ENCODE measurements around the gene CALM1.

CALM1 gene

GRCh38 chr14:90450151-90450550 is 53.3 kb downstream of the CALM1 start:
- Histone ChIP-seq H3K36me3 (ENCODE audit: insufficient read depth, insufficient read length, low read length) (no peaks in the 10 kb centered on the region), H3K9ac (ENCODE audit: insufficient read length, low read depth) (no peak overlapping the region), H3K27me3 (ENCODE audit: insufficient read depth, insufficient read length) (no peaks in the 10 kb centered on the region), H3K9me3 (ENCODE audit: insufficient read depth, low read length) (0 out of 2 replicates have a peak, but pooled peaks cover 9% of the 10 kb centered on the region), H3K4me3 (ENCODE audit: insufficient read length, low read depth) (no peak overlapping the region), H3K4me1 (ENCODE audit: insufficient read depth, insufficient read length) (no peaks in the 10 kb centered on the region)
- DNase-seq (ENCODE audit: low read depth, low spot score), result no peak
- TF ChIP-seq YY1 (IDR thresholded peaks at IDR 0.05; ENCODE audit: insufficient read depth, insufficient read length) (no peak), ZNF274 (IDR thresholded peaks at IDR 0.05; ENCODE audit: low read depth, low read length) (no peak), SUZ12 (IDR thresholded peaks at IDR 0.05; ENCODE audit: extremely low read depth, insufficient read depth, insufficient read length) (no peak)

GRCh38 chr14:90450667-90451066 is 53.8 kb downstream of the CALM1 start:
- no peaks in the 10 kb centered on the region for H3K27me3 ChIP-seq (ENCODE audit: insufficient read depth, insufficient read length)
- TF ChIP-seq ZNF274 (IDR thresholded peaks at IDR 0.05; ENCODE audit: low read depth, low read length) (no peak), SUZ12 (IDR thresholded peaks at IDR 0.05; ENCODE audit: extremely low read depth, insufficient read depth, insufficient read length) (no peak), YY1 (IDR thresholded peaks at IDR 0.05; ENCODE audit: insufficient read depth, insufficient read length) (no peak)
- 0 out of 2 replicates have a peak, but pooled peaks cover 9% of the 10 kb centered on the region for H3K9me3 ChIP-seq (ENCODE audit: insufficient read depth, low read length)
- no peak overlapping the region for H3K9ac ChIP-seq (ENCODE audit: insufficient read length, low read depth)
- no peak for DNase-seq (ENCODE audit: low read depth, low spot score)
- H3K4me1 ChIP-seq (ENCODE audit: insufficient read depth, insufficient read length), result no peaks in the 10 kb centered on the region
- H3K4me3 ChIP-seq (ENCODE audit: insufficient read length, low read depth), result no peak overlapping the region
- H3K36me3 ChIP-seq (ENCODE audit: insufficient read depth, insufficient read length, low read length), result no peaks in the 10 kb centered on the region

GRCh38 chr14:90451443-90451842 is 54.6 kb downstream of the CALM1 start:
- Histone ChIP-seq H3K27me3 (ENCODE audit: insufficient read depth, insufficient read length) (no peaks in the 10 kb centered on the region), H3K4me1 (ENCODE audit: insufficient read depth, insufficient read length) (no peaks in the 10 kb centered on the region), H3K36me3 (ENCODE audit: insufficient read depth, insufficient read length, low read length) (no peaks in the 10 kb centered on the region), H3K9me3 (ENCODE audit: insufficient read depth, low read length) (0 out of 2 replicates have a peak, but pooled peaks cover 9% of the 10 kb centered on the region), H3K4me3 (ENCODE audit: insufficient read length, low read depth) (no peak overlapping the region), H3K9ac (ENCODE audit: insufficient read length, low read depth) (no peak overlapping the region)
- no peak for DNase-seq (ENCODE audit: low read depth, low spot score)
- TF ChIP-seq ZNF274 (IDR thresholded peaks at IDR 0.05; ENCODE audit: low read depth, low read length) (no peak), YY1 (IDR thresholded peaks at IDR 0.05; ENCODE audit: insufficient read depth, insufficient read length) (no peak), SUZ12 (IDR thresholded peaks at IDR 0.05; ENCODE audit: extremely low read depth, insufficient read depth, insufficient read length) (no peak)

GRCh38 chr14:90451961-90452360 is 55.1 kb downstream of the CALM1 start:
- Histone ChIP-seq H3K36me3 (ENCODE audit: insufficient read depth, insufficient read length, low read length) (no peaks in the 10 kb centered on the region), H3K4me1 (ENCODE audit: insufficient read depth, insufficient read length) (no peaks in the 10 kb centered on the region), H3K9me3 (ENCODE audit: insufficient read depth, low read length) (0 out of 2 replicates have a peak, but pooled peaks cover 9% of the 10 kb centered on the region), H3K4me3 (ENCODE audit: insufficient read length, low read depth) (no peak overlapping the region), H3K27me3 (ENCODE audit: insufficient read depth, insufficient read length) (no peaks in the 10 kb centered on the region), H3K9ac (ENCODE audit: insufficient read length, low read depth) (no peak overlapping the region)
- TF ChIP-seq ZNF274 (IDR thresholded peaks at IDR 0.05; ENCODE audit: low read depth, low read length) (no peak), YY1 (IDR thresholded peaks at IDR 0.05; ENCODE audit: insufficient read depth, insufficient read length) (no peak), SUZ12 (IDR thresholded peaks at IDR 0.05; ENCODE audit: extremely low read depth, insufficient read depth, insufficient read length) (no peak)
- DNase-seq (ENCODE audit: low read depth, low spot score), result no peak

GRCh38 chr14:90452366-90452765 is 55.5 kb downstream of the CALM1 start:
- no peaks in the 10 kb centered on the region for H3K4me1 ChIP-seq (ENCODE audit: insufficient read depth, insufficient read length)
- H3K4me3 ChIP-seq (ENCODE audit: insufficient read length, low read depth), result no peak overlapping the region
- DNase-seq (ENCODE audit: low read depth, low spot score), result no peak
- H3K36me3 ChIP-seq (ENCODE audit: insufficient read depth, insufficient read length, low read length), result no peaks in the 10 kb centered on the region
- H3K9me3 ChIP-seq (ENCODE audit: insufficient read depth, low read length), result 0 out of 2 replicates have a peak, but pooled peaks cover 9% of the 10 kb centered on the region
- no peak for TF ChIP-seq YY1 (IDR thresholded peaks at IDR 0.05; ENCODE audit: insufficient read depth, insufficient read length)
- H3K27me3 ChIP-seq (ENCODE audit: insufficient read depth, insufficient read length), result no peaks in the 10 kb centered on the region
- H3K9ac ChIP-seq (ENCODE audit: insufficient read length, low read depth), result no peak overlapping the region

- H3K9me3 ChIP-seq (ENCODE audit: insufficient read depth, low read length), result no peaks in the 10 kb centered on the region
- no peaks in the 10 kb centered on the region for H3K4me1 ChIP-seq (ENCODE audit: insufficient read depth, insufficient read length)
- H3K9ac ChIP-seq (ENCODE audit: insufficient read length, low read depth), result peak overlapping the region; percentile 80
- no peaks in the 10 kb centered on the region for H3K27me3 ChIP-seq (ENCODE audit: insufficient read depth, insufficient read length)
- no peaks in the 10 kb centered on the region for H3K36me3 ChIP-seq (ENCODE audit: insufficient read depth, insufficient read length, low read length)
- peak overlapping the region; percentile 32 for H3K4me3 ChIP-seq (ENCODE audit: insufficient read length, low read depth)
- no peak for DNase-seq (ENCODE audit: low read depth, low spot score)
- TF ChIP-seq SUZ12 (IDR thresholded peaks at IDR 0.05; ENCODE audit: extremely low read depth, insufficient read depth, insufficient read length), result no peak
- no peak for TF ChIP-seq YY1 (IDR thresholded peaks at IDR 0.05; ENCODE audit: insufficient read depth, insufficient read length)
- no peak for TF ChIP-seq ZNF274 (IDR thresholded peaks at IDR 0.05; ENCODE audit: low read depth, low read length)
These were observed 56.6 kb downstream of the CALM1 start for GRCh38 chr14:90453401-90453951.

- peak; percentile 87 for DNase-seq (ENCODE audit: low read depth, low spot score)
- TF ChIP-seq YY1 (IDR thresholded peaks at IDR 0.05; ENCODE audit: insufficient read depth, insufficient read length) (no peak), ZNF274 (IDR thresholded peaks at IDR 0.05; ENCODE audit: low read depth, low read length) (no peak), SUZ12 (IDR thresholded peaks at IDR 0.05; ENCODE audit: extremely low read depth, insufficient read depth, insufficient read length) (no peak)
- H3K36me3 ChIP-seq (ENCODE audit: insufficient read depth, insufficient read length, low read length), result no peaks in the 10 kb centered on the region
- H3K9me3 ChIP-seq (ENCODE audit: insufficient read depth, low read length), result no peaks in the 10 kb centered on the region
- H3K9ac ChIP-seq (ENCODE audit: insufficient read length, low read depth), result peak overlapping the region; percentile 80
- H3K27me3 ChIP-seq (ENCODE audit: insufficient read depth, insufficient read length), result no peaks in the 10 kb centered on the region
- peak overlapping the region; percentile 32 for H3K4me3 ChIP-seq (ENCODE audit: insufficient read length, low read depth)
- no peaks in the 10 kb centered on the region for H3K4me1 ChIP-seq (ENCODE audit: insufficient read depth, insufficient read length)
These were observed 57.5 kb downstream of the CALM1 start for GRCh38 chr14:90454041-90455000.

Data from NT2/D1 (cell line).